RKO (cell line): Measurements from ENCODE around the gene HMGXB4.
A peak's percentile ranks its signal among the peaks of the same experiment; 100 is the strongest.

Experiments
- DNase-seq: peaks from one replicate; pipeline ENCODE4 v3.0.0-alpha.2; 2016; ENCODE audit warnings: low spot score

Gene HMGXB4

DNA sequence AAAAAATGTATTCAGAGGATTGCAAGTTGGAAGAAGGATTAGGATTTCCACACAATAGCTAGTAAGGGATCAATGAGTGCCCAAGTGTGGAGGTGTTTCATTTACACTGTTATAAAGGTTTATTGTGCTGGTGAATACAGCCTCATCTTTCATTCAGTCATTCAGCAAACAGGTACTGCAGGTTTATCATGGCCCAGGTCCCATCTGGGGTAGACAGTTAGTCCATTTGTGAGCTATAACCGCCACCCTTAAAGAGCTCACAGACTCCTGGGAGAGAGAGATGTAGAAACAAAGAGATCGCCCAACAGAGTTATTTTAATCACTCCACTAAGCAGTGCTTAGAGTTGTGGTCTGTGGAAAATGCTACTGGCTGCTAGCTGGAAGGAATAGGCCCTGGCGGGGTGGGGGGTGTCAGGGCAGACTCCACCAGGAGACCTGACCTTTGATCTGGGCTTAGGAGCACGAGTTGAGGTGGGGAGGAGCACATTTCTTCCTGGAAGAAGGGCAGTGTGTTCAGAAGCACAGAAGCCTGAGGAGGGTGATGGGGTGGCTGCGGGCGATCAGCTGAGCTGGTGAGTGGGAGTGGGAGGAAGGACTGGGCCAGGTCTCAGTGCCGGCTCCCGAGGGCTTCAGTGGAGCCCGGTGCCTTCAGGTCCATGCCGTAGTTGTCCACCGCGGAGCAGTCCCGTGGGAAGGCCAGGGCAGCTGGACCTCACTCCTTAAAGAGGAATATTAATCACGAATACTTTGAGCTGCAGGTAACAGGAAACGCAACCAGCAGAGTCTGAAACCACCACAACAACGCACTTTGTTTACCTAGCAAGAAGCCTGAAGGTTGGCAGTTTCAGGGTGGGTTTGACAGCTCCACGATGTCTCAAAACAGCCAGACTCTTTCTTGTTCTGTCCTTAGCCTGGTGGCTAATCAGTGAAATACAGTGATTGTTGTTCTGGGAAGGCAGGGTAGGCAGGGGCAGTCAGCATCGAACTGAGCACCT, 53.6 kb downstream of the HMGXB4 start:
- no peak for DNase-seq

DNA sequence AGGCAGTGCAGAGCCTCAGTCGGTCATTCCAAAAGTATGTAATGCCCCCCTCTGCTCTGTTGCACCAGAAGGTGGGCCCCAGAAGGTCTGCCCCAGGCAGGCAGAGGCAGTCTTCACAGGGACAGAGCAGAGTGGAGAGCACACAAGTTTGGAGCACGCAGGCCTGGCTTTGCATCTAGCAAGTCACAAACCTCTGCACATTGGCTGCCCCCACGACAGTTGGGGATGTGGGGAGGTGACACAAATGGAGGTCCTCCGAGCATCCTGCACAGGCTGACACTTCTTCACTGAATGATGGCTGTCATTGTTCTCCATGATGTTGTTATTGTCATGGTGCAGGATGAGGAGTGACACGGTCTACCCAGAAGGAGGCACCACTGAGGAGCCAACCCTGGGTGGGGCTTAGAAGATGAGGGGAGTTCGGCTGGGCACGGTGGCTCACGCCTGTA, 54.3 kb downstream of the HMGXB4 start:
- no peak for DNase-seq

DNA sequence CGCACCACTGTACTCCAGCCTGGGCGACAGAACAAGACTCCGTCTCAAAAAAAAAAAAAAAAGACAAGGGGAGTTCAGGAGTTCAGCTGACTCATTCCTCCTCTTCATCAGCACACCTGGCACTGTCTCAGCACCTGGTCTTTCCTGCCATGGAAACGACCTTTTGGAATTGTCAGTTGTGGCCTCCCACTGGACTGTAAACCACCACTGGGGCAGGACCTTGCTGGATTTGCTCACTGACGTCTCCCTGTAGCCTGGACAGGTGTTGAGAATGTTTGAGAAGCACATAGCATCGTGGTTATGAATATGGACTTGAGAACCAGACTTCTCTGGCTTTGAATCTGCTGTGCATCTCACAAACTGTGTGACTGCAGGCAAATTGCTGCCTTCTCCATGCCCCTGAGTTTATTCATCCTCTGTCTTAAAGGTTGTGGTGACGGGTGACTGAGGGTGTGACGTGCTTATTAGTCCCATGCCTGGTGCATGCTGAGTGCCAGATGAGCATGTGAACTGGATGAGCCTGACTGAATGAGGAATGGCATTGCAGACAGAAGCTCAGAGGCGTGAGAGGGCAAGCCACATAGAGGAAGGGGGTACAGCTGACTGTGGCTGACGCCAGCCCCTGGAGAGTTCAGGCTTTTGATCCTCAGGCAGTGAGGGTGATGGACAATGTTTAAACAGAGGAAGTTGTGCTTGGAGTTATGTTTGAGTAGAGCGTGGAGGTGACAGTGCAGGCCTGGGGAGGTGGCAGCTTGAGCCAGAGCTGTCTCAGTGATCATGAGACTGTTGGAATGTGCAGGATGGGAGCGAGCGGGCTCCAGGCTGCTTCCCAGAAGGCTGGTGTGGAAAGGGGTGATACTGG, 55.1 kb downstream of the HMGXB4 start:
- DNase-seq: no peak

DNA sequence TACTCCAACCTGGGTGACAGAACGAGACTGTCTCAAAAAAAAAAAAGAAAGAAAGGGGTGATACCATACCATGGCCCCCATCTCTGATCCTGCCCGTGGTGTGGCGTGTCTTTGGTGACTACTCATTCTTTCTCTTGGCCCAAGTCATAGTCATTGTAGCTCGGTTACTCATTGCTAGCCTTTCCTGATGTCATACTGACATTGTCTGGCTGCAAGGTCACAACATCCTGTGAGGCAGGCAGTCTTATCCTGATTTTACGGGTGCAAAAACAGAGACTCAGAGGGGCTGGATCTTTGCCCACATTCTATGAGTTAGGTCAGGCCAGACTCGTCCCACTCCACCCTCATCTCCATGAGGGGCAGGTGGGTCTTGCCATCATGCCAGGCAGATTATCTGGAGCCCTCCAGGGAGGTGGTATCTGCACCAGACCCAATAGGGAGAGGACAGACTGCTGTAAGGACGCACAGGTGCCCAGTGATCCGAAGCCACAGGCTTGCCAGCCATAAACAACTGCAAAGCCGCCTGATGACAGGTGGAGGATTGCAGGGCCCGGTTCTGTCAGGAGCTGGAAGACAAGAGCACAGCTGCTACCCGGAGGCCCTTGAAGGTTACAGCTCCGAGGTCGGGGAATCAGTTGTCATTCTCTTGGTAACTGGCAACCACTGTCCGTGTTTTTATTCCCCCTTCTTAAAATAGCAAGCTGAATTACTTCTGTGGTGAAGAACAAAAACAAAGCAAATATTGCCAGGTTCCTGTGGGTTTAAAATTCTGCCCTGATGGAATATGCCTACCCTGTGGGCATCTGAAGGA, 56.2 kb downstream of the HMGXB4 start:
- DNase-seq: peak; percentile 87

DNA sequence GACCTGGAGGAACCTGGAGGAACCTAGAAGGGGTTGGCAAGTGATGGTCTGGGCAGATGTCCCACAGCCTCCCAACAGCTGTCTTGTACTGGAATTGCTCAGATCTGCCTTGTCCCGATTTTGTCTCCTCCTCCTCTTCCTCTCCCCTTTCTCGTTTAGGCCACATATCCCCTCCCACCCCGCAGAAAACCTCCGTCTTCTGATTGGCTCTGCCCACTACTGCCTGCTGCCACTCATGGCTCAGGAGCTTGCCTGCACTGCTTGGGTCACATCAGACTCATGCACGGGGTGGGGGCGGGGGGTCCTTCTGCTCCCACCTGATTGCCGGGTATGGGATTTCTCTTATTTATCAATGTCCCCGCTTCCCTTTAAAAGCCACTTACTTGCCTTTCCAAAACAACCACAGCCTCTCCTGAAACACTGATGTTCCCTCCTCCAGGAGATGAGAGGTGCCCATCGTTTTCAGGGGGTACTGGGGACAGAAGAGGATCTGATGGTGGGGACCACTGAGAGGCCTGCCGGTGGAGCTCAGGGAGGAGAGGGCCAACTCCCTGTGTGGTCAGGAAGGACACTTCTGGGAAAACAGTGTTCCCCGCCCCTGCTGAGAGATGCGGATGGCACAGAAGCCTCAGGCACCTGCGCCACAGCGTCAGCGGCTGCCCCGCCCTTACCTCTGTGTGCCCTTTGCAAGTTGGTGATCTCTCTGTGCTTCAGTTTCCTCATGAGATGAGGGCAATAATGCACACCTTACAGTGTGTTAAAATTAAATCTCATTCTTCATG, 57.1 kb downstream of the HMGXB4 start:
- DNase-seq: no peak

DNA sequence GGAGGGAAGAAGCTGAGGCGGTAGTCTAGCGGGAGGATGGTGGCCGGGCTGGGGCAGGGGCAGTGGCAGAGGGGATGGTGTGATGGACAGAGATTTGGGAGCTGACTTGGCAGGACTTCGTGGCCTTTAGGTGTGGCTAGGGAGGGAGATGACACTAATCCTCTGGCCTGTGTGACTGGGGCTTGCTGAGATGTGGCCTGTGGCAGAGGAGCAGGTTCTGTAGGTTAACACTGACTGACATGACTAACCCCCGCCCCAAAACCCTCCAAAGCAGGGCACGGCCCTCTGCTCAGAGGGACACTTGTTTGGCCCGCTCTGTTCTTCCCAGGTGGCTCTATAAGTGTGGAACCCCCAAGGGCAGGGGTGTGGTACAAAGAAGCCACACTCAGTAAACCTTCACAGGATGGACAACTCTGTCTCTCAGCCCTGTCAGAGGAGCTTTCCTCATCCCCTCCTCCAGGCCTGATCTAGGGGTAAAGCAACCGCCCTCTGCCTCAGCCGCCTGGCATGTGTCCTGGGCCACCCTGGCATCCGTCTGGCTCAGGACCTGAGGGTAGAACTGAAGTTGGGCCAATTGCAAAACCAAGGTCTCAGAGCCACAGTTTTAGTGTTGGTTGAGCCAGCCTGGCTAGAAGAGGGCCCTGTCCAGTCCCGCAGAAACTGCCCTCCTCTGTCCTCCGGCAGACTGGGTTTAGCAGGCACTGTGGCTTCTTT, 58.0 kb downstream of the HMGXB4 start:
- DNase-seq: no peak

DNA sequence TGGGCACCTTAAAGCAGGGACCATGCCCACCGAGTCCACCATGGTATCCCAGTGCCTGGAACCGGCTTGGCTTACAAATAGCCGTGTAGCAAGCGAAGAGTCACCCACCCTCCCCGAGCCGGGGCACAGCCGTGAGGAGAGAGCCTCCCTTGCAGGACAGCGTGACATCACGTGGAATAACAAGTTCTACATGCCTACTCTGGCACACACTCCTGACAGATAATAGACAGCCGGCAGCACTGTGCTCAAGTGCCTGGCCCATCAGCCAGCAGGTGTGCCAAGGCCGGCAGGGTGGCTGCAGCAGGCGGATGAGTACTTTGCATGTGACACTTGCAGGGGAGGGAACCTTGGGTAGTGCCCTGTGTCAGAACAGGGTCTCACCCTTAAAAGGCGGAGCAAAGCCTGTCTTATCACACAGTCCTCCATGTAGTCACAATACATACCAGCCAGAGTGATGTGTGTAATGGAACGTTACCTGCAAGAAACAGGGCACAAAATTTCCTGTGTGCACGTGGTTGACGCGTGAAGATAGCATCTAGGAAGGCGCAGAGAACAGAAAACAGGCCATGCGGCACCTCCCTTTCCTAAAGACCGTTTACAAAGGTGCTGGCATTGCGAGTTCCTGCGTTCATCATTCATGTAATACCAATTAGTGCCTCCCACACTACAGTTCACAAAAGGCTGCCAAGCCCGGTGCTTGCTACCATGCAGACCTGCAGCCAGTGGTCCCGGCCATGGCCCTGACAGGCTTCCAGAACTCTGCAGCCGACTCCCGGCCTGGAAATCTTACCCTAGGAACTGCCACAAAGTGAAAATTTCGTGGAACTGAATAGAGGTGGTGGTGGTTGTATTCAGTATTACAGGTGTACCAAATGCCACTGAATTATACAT, 58.8 kb downstream of the HMGXB4 start:
- no peak for DNase-seq

DNA sequence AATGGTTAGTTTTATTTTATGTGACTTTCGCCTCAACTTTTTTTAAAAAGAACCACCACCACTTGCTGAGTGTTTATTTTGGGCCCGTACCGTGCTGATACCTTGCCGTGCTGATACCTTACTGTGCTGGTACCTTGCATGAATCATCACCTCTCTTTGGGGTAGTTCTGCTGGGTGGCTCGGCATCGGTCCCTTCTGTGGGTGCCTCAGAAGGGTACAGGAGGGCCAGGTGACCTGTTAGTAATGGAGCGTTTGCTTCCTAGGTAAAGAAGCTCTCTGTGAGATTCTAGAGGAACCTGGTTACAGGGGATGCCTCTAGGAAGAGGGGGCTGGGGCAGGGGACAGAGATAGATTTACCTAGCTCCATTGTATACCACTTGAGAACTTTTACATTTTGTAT, 59.5 kb downstream of the HMGXB4 start:
- DNase-seq: no peak

DNA sequence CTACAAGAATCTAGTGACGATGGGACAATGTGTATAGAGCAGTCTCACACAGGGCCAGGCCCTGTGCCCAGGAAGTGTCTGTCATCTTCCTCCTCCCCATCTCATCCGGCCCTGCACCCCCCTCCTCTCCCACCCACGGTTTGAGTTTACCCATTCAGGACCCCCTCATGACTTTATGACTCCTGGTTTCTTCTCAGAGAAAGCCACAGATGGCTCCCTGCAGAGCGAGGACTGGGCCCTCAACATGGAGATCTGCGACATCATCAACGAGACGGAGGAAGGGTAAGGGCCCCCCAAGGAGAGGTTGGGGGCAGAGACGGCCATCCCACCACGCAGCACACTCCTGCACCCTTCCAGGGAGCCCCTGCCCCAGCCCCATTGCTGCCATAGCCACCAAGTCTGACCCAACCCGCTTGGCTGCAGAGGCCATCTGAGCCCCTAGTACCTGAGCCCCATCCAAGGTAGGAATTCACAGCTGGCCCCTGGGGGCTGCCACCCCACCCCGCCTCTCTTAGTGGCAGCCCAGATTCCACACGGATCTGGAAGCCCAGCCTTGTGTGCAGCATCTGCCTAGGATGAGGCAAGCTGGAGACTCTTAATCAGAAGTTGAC, 60.5 kb downstream of the HMGXB4 start:
- DNase-seq: no peak

DNA sequence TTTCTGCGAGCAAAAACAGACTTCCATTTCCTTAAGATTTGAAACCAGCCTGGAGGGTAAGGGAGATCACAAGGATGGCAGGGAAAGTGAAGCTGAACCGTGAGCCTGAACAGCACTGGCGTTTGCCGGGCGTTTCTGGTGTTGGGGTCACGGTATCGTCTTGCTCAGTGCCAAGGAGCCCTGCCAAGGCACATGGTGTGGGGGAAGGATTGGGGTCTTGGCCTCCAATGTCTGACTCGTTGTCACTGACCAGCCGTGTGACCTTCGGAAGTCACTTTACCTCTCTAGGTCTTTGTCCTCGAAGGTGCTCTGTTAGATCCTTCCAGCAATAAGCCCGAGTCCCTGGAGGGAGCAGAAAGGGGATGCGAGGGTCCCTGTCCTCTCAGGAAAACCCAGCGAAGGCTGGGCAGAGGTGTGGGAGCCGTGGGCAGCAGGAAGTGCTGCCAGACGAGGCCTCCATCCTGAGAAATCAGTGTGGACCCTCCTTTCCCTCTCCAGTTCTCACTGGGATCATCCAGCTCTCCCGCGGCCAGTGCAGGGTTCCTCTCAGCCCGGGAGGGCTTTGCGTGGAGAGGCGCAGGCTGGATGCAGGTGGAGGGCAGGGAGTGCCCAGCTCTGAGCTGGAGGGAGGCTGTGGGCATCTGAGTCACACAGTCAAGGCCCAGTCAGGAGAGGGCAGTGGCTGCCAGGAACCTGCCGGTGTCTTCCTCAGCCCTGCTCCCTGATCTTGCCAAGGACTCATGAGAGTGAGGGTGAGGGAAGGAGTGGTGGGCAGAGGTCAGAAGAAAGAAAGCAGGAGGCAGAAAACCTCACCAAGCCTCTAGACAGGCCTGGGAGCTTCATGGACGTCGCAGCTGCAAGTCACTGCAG, 61.3 kb downstream of the HMGXB4 start:
- DNase-seq: no peak

DNA sequence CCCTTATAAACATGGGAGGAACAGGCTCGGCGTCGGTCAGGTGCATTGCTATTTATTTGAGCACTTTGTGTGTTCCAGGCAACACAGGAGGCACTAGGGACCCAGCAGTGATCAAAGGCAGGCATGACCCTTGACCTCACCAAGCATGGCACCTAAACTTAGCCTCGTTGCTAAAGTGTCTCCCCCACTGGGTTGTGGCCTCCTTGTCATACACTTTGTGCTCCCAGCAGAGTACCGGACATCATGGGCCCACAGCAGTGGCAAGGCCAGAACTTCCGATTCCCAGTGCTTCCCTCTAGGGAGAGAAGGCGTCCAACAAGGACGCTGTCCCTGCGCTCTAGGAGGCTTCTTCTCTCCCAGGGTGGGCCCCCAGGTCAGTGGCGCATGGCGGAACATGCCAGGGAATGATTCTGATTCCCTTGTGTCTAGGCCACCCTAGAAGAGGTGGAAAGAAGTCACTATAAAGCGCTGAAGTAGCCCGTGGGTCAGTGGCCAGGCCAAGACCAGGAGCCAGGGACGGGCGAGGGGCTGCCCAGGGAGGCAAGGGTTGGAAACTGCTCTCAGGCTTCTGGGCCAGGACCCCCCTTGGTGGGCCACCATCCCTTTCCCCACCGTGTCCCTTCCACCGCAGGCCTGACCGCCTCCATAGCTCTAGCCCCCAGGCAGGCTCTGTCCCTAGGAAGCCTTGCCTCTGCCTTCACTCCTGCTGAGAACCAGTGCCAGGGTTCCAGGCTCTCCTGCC, 62.1 kb downstream of the HMGXB4 start:
- no peak for DNase-seq

DNA sequence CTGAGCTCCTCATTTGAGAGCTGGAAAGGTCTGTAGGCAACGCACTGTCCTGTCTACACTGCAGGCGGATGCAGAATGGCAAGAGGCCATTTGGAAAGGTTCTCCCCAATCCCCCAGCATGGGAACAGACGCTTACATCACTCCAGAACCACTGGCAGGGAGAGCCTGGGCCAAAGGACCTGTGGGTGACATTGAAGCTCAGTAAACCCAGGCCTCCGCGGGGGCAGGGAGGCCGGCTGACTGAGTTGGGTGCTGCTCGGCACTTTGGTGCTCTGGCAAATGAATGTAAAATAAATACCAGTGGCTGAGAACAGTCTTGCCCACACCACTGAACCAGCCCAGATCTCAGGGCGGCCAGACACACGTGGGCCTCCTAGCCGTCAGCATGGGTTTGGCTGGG, 64.8 kb downstream of the HMGXB4 start:
- DNase-seq: no peak

DNA sequence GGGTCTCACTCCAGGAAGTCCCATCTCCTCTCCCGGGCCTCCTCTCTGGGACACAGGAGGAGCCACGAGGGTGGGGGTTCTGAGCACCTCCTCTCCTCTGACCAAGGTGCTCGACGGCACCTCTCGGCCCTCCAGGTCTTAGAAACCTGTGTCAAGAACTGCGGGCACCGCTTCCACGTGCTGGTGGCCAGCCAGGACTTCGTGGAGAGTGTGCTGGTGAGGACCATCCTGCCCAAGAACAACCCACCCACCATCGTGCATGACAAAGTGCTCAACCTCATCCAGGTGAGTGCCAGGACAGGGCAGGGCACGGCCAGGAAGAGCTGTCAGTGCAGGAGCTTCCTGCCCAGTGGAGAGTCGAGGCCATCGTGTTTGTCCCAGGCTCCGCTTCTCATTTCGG, 65.6 kb downstream of the HMGXB4 start:
- no peak for DNase-seq

DNA sequence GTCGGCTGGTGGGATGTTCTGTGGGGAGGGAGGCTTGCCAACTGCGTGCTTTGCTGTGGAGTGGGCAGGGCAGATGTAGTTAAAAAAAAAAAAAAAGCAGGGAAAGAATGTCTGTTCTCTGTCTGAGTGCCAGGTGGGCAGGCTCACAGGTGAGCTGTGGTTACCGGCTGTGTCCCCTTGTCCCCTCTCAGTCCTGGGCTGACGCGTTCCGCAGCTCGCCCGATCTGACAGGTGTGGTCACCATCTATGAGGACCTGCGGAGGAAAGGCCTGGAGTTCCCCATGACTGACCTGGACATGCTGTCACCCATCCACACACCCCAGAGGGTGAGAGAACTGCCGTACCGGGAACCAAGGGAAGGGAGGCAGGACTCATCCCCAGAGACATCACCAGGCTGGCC, 66.0 kb downstream of the HMGXB4 start:
- no peak for DNase-seq

DNA sequence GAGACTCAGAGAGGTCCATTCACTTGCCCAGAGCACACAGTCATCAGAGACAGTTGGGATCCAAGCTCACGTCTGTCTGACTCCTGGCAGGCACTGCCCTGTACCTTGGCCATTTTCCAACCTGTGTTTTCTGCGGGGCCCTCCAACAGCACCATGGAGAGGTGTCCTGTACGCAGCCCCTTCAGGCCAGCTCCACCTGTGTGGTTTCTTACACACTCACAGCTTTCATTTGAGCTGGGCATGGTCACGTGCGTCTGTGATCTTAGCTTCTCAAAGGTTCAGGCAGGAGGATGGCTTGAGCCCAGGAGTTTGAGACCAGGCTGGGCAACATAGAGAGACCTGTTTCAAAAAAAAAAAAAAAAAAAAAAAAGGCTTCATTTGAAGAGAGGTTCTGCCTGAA, 66.8 kb downstream of the HMGXB4 start:
- no peak for DNase-seq

DNA sequence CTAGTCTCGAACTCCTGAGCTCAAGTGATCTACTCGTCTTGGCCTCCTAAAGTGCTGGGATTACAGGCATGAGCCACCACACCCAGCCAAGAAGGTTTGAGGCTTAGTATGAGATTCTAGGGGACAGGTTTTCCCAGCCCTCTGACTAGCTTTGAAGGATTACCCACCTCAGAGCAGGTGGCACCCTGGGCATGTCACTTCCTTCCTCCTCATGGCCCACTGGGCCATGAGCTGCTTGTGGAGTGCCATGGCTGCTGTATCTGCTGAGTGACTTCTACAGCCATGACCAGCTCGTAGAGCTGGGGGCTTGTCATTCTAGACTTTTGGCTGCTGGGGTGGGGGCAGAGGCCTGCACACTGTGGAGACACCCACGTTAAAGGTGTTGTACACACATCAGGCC, 67.5 kb downstream of the HMGXB4 start:
- DNase-seq: no peak

DNA sequence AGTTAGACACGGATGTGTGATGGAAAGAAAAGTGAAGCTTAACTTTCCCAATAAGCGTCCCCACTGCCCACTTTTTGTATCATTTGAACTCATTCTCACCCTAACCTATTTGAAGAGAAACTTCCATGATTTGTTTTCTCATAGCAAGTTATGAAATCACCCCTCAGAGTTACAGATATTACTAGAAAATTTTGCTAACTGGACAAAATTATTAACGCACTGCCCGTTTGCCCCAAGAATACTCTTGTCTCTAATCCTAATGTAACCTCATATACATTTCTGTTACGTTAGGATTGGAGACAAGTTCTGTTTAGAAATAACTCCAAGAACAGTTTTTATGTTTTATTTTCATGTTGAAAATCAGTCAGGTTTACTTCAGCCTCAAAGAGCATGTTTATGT, 67.9 kb downstream of the HMGXB4 start:
- DNase-seq: no peak
